GM18858 (cell line): ENCODE results near the gene MTA1.

Source experiments
- ATAC-seq: cut with Tn5 transposase; IDR thresholded peaks from one replicate; pipeline ENCODE4 v1.9.1; 2021; ENCODE audit not compliant: unreplicated experiment

MTA1 gene

DNA sequence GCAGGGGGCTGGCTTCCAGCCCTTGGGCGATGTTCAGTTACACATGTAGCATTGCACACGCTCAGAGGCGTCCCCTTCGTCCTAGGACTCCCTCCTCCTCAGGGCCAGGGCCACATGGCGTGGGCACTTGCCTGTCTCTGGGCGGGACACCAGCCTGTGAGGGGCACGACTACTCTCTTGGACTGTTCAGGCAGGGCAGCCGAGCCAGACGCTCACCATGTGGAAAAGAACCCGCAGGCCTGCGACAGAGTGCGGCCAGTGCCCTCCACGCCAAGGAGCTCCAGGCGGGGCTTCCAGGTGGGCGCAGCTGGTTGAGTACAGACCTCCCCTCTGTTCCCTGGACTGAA, 20.9 kb downstream of the MTA1 start:
- ATAC-seq, result no peak

DNA sequence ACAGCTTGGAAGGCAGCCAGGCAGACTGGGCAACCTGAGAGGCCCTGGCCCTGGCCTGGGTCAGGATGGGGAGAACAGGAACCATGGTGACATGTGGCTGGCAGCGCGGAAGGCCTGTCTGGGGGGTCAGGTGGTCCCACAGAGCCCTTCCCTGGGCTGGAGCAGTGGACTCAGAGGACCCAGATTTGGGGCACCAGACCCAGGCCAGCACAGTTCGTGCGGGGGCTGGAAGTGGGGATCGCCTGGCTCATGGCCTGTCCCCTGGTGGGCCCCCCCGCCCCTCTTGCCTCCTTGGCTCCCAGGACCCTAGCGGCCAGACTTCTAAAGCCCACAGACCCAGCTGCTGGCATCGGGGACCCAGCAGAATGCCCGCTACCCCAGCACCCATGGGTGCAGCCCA, 21.4 kb downstream of the MTA1 start:
- no peak for ATAC-seq

DNA sequence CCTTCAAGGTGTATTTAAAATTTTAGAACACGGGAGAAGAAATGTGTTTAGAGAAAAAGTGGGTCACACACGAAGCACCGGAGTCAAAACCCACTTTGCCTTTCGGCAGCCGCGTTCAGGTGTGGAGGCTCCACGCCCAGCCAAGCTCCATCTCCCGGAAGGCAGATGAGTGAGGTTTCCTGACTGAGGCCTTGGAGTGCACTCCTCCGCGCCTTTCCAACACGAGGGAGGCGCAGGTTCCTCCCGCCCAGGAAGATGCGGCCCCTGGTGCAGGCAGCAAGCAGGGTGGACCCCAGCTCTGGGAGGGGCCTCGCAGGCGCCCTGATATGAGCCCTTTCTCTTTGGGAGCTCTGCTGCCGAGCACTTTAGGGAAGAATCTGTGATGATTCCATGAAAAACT, 22.5 kb downstream of the MTA1 start:
- ATAC-seq, result no peak

DNA sequence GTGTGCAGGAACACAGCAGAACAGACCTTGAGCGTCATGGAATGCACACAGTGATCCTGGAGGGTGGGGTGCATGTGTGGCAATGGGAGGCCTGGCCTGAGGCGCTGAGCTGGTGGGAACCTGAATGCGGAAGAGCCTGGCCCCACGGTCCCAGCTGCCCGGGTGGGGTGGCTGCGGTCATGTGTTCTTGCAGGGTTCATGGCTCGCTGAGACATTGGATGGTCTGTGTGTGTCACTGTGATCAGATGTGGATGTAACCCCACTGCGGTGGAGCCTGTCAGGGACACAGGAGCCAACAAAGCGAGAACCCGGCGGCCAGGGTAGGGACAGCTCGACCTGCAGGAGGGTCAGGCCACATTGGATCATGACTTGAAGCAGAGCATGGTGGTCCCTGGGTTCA, 23.2 kb downstream of the MTA1 start:
- ATAC-seq, result no peak

DNA sequence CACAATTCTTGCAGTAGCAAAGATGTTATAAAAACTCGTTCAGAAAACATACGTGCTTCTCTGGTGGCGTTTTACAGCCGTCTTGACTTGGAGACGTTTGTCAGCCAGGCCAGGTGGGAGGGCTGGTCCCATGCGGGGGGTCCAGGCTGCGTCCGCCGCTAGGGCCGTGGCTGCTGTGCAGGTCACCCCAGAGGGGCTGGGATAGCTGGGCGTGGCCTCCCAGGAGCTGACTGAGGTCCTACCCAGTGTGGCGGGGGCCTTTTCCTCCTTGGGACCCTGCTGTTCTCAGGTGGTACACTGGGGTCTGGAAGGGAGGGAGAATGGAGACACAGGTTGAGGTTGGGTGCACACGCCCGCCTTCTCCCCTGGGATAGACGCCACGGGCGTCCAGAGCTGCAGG, 25.2 kb downstream of the MTA1 start:
- ATAC-seq, result no peak

DNA sequence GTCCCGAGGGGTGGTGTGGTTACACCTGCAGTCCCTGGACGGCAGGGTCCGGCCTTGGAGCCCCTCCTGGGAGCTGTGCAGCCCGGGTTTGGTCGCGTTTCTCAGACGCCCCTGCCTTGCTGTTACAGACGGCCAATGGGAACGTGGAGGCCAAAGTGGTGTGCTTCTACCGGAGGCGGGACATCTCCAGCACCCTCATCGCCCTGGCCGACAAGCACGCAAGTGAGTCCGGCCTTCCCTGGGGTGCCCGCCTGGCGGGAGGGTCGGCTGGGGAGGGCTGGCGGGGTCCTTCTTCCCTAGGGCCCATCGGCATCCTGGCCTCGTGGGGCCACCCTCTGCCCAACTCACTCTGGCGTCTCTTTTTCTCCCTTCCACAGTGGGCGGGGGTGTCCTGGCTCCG, 25.7 kb downstream of the MTA1 start:
- ATAC-seq, result no peak

DNA sequence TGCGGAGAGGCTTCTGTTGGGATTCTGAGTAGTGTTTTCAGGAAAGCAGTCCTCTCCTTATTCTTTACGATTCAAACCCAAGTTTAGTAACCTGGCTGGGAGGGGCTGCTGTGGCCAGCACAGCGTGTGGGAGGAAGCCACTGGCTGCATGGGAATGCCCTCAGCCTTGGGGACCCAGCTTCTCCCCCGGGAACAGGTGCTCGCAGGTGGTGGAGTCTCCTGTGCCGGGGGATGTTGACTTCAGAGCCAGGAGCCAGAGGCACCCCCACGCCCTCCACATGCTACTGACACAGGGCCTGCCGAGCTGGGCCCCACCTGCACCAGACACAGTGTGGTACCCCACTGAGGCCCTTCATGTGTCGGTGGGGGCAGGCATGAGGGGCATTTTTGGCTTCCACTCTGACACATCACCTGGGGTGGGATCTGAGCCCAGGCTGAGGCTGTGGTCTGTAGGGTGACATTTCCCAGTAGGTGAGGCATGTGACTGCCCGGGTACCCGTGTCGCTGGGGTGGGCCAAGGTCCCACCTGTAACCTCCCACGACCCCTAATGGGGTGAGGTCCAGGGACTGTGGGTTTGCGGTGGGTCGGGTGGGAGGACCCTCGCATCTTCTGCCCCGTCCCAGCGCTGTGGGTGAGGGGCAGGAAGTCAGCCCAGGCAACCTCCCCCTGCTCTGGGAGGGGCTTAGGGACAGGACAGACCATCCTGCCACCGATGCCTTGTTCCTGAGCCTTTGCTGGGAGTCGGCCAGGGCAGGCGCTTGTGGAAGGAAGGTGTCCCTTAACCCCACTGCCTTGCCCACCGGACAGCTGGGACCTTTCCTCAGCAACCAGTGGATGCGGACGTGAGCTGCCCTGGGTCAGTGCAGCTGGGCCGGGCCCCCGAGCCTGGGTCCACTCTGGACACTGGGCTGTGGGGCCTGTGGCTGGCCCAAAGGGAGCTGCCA, 26.5 kb downstream of the MTA1 start:
- no peak for ATAC-seq

DNA sequence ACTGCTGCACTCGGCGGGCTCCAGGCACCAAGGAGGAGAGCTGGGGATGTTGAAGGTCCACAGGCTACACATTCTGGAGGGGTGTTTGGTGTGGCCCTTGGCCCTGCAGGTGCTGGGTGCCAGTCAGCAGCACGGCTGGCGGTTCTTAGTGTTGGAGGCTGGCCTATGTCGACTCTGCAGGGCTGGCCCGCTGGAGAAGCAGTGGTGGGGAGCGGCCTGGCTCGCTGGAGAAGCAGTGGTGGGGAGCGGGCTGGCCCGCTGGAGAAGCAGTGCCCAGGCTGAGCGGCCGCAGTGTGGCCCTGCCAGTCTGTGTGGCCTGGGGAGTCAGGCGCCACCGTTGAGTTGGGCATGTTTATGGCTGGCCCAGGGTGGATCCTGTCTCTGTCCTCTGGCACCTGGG, 27.3 kb downstream of the MTA1 start:
- no peak for ATAC-seq

DNA sequence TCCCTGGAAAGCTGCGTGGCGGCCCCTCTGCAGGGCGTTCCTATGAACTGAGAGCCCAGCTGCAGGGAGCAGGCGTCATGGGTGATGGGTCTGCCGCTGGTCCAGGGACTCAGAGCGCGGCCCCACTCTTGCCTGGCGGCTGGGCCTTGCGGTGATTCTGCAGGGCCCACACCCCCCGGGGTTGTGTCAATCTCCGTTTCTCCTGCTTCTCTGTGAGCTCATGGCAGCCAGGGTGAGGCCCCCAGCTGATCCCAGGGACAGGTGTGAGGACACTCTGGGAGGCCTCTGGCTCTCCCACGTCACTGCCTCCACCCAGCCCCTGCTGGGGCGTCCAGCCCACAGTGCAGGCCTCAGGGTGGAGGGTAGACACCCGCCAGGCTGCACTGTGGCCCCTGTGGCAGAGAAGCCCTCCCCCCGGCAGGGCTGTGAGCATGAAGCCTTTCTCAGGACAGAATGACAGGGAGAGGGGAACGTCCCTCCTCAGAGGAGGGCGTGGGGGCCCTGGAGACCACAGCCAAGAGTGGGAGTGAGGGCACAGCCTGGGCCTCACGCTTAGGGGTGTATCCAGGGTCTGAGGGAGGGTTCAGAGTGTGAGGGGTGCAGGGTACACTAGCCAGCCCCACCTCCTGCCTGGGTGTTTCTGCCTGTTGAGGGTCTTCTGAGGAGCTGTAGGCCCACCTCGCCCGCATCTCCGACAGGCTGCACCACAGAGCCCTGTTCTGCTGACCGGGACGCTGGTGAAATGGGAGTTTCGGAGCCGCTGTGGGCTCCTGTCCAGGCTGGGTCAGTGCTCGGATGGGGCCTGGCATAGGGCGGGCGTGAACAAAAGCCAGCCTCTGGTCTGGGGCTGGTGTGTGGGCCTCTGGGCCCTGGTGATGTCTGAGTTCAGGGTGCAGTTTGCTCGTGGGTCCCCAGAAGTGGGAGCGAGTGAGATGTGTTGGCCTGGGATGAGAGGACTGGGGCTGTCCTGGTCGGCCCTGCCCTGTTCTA, 28.3 kb downstream of the MTA1 start:
- ATAC-seq, result no peak

DNA sequence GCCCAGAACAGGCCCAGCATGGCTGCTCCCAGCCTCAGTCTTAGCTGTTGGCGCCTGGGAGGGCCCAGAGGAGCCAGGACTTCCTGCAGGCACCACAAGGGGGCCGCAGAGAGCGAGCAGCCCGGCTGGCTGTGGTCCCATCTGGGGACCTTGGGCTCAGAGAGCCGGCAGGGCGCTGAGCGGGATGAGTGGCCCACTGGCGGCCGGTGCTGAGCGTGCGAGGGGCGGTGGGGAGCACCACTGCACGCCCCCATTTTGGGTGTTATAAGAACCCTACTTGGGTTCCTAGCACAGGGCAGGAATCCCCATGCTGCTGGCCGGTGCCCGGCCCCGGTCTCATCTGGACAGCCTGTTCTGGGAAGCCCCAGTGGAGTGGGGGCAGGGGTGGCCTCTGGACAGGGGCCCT, 29.1 kb downstream of the MTA1 start:
- ATAC-seq, result no peak

DNA sequence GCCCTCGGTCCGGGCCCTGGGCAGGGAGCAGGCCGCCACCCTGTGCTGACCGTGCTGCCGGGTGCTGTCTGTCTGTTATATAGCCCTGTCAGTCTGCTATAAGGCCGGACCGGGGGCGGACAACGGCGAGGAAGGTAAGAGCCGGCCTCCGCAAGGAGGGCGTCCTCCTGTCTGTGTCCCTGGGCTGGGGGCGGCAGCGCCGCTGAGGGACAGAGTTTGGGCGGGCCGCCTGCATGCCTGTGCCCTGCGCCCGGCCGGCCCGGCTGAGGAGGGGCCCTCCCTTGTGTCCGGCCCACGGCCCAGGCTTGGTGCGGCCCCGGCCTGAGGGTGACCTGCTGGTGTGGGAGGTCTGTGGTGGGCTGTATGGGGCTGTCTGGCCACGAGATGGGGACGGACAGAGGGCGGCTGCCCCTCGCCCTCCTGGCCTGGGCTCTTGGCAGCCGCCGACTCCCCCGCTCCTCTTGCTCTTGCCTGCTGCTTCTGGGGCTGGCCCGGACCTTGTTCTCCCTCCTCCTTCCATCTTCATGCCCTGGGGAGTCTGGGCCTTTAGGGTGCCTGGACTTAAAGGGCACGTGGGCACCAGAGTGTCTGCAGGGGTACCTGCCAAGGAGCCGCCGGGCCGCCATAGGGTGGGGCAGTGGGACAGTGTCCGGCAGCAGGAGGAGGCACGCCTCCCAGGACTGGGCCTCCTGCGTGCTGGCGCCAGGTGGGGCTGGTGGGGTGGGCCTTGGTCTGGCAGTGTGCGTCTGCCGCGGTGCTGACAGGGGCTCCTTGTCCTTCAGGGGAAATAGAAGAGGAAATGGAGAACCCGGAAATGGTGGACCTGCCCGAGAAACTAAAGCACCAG, 29.9 kb downstream of the MTA1 start:
- no peak for ATAC-seq

DNA sequence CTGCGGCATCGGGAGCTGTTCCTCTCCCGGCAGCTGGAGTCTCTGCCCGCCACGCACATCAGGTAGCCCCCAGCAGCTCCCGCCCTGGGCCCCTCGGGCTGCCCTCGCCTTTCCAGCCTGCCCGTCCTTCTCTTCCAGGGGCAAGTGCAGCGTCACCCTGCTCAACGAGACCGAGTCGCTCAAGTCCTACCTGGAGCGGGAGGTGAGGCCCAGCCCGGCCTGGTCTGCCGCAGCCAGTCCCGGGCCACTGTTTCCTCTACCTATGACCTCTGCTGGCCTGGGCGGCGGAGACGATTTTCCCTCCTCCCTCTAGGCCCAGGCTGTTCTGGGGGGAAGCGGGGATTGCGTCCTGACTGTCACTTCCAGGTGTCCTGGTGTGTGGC, 30.5 kb downstream of the MTA1 start:
- ATAC-seq, result no peak

DNA sequence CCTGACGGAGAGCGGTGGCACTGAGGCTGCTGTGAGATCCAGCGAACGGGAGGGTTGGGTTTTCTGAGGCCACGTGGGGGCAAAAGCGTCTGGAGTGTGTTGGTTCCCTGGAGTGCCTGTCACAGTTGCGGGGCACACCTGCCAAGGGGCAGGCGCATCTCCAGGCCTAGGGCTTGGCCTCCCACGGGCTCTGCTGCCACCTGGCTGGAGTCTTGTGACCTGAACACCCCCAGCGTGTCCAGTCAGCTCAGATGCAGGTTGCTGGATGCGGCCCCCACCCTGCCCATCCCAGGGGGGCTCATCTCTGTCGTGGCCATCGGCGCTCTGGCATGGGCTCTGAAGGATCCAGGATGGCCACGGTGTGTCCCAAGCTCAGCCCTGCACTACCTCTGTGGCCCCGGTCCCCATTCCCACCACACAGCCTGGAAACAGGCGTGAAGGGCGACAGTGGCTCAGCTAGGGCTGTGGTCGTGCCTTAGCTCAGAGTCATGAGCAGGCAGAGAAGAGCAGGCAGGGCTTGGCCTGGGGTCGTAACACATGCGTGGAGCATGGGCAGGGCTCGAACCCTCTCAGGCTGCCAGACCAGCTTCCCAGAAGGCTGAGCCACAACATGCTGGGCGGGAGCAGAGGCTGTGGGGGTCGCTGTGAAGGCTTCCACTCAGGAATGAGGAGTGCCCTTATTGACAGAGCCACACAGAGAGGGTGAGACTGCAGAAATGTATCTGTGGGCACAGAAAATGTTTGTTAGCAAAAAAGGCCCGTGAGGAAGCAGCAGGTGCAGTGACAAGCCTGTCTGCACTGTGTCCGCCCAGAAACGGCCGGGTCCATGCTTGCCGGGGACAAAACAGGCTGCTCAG, 31.5 kb downstream of the MTA1 start:
- no peak for ATAC-seq

DNA sequence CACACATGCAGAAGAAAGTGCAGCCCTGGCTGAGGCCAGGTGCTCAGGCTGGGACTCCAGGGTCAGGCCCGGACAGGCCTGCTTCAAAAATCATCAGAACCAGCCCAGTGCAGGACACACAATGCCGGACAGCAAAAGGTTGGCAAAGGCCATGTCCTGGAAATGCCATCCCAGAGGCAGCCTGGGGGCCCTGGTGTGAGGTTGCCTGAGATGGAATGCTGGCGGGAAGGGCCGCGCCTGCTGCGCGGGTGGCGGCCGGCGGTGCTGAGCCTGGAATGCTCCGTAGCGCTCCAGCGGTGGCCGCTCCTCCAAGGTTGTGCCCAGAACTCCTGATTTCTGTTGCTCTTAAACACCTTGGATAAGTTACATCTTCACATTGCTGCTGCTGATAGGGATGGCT, 33.3 kb downstream of the MTA1 start:
- no peak for ATAC-seq

DNA sequence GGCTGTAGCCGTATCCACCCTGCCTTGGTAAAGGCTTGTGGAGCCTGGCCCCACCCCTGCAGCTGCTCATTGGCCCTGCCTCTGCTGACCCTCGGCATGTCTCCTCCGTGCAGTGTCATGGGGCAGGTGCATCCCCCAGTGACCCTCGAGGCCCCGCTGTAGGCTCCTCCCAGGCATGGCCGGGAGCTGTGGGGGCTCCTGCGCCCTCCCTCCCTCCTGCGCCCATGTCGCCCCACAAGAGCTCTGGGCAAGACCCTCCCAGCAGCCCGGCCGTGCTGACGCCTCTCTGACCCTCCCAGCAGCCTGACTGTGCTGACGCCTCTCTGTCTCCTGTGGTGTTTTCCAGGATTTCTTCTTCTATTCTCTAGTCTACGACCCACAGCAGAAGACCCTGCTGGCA, 34.2 kb downstream of the MTA1 start:
- no peak for ATAC-seq

DNA sequence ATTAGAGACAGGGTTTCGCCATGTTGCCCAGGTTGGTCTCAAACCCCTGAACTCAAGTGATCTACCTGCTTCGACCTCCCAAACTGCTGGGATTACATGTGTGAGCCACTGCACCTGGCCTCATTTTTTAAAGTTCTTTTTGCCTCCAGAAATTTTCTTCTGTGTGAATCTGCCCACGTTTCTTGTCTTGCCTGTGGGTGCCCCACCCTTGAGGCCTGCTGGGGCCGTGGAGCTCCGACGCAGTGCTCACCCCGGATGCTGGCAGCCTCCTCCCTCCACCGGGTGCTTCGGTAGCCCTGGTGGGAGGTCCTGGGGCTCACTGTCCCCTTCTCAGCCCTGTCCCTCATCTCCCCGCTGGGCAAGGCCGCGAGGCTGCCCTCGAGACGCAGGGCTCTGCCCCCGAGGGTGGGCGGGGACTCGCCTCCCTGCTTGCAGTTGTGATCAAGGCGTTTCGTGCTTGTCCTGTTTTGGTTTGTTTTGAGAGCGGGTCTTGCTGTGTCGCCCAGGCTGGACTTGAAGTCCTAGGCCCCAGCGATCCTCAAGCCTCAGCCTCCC, 35.5 kb downstream of the MTA1 start:
- no peak for ATAC-seq

DNA sequence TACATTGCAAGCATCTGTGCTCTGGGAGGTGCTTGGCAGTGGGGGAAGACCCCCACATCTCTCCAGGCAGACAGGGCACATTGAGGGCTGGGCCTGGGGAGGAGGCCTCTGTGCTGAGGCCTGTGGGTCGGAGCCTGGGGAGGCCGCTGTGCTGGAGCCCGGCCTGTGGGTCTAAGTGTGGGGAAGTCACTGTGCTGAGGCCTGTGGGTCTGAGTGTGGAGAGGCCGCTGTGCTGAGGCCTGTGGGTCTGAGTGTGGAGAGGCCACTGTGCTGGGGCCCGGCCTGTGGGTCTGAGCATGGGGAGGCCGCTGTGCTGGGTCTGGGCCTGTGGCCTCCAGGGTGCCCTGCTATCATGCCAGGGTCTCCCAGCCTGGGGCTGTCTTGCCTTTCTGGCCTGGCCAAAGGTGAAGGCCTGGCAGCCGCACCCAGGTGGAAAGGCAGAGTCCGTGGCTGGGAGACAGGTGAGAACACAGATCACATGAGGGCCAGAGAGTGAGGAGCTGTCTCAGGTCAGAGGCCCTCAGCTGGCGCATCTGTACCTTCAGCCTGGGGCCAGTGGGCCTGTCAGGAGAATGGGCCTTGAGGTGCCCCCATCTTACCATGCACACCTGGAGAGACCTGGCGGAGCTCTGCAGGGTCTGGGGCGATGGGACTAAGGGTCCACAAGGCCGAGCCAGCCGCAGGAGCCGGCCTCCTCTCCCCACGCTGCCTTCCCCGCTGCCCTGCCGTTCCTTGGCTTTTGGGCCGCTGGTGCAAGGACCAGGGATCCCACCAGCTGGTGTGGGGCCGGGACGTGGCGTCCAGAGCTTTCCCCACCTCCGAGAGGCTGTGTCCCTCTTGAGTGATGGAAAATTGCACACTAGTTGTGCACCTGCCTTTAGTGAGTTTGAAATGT, 36.4 kb downstream of the MTA1 start:
- ATAC-seq, result no peak

DNA sequence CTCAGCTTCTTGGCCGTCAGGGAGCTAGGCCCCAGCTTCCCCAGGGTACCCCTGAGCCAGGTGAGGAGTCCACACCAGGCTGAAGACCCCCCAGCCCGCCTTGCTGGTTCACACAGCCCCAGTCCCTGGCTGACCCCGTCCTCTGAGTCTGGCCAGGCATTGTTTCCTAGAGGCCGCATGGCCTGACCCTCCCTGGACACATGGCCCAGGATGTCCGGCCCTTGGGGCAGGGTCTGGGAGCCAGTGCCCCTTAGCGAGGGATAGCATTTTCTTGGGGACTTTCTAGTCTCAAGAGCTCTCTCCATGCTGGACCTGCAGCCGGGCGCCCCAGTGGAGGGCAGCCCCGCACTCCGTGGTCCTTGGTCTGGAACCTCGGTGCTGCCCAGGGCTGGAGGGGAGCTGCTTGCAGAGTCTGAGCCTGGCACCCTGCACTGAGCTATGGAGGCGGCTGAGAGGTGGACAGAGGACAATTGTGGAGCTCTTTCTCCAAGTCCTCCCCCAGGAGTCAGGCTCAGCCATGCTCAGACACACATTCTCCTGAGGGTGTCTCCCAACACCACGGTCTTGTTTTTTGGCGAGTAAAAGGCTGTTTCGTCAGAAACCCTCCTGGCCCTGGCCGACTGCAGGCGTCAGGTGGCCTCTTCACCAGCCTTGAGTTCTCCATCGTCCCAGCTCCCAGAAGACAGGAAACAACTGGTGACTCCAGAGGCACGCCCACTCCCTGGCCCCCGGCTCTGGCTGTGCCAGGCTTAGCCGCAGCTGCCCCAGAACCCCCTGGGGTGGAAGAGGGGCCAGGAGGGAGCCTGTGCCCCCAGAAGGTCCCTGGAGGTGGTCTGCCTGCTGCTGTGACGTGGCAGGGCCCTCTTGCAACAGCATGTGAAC, 37.4 kb downstream of the MTA1 start:
- ATAC-seq, result no peak
